IPS DF 19.7 (cell line): Measurements from ENCODE around the gene MYO1C.

Experiments used
- DNase-seq: peaks from one replicate; pipeline ENCODE4 v3.0.0-alpha.2; 2013; ENCODE audit warnings: low read depth, low spot score

MYO1C gene

GRCh38 chr17:1486802-1487695 lies 5.4 kb downstream of the MYO1C start:
- DNase-seq = no peak

- DNase-seq = no peak
These were observed 6.8 kb downstream of the MYO1C start for GRCh38 chr17:1485423-1486376.

DNA sequence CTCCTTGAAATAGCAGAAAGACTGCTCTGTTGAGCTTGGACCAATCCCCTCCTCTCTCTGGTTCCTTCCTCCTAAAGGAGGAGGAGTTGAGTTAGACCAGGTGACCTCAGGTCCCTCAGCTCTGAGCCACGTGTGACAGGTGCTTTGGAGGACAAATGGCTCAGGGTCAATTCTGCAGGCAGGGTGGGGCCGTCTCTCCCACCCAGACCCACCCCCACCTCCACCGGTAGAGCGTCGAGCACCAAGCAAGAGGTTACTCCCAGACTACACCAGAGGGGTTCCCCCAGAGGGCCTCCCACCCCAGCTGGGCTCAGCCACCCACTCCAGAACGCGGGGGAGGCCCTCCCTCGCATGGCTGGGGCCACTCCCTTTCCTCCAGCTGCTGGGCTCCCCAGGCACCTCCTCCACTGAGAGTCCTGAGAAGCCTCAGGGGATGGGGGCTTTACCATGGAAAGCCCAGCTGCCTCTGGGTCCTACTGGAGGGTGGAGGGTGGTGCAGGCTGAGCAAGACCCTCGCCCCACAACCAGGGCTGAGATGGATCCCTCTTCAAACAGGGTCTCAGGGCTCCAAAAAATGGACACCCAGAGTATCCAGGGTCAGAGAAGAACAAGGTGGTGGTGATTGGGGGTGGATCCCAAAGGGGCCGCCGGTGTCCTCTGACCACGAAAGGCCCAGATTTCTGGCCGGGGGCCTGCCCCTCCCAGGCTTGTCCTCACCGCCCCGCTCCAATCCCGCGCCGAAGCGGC lies 7.6 kb downstream of the MYO1C start:
- DNase-seq = no peak

DNA sequence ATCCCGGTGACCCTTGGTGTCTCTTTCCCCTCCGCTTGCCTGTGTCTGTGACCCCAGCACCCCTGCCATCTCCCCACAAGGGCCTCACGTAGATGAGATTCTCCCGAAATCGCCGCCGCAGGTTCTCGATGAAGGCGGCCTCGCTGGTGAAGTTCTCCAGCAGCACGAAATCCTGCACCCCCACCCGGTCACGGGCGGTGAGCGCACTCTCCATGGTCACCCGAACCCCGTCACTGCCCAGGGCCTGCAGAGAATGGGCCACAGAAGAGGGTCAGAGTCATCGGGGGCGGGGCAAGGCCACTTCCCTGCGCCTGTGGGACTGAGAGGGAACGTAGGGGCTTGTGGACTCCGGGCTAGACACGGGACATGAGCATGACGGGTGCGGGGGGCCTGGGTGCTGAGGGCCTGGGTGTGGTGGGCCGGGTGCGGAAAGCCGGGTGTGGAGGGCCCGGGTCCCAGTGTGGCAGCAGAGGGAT lies 8.4 kb downstream of the MYO1C start:
- no peak for DNase-seq

DNA sequence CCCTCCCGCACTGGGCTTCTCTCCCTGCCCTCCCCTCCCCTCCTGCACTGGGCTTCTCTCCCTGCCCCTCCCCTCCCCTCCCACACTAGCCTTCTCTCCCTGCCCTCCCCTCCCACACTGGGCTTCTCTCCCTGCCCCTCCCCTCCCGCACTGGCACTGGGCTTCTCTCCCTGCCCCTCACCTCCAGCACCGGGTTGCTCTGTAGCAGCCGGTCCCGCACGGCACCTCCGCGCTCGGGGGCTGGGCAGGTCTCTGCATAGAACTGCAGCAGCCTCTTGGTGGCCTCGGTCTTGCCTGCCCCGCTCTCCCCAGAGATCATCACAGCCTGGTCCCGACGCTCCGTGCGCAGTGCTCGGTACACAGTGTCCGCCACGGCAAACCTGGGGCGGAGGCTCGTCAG lies 9.8 kb downstream of the MYO1C start:
- no peak for DNase-seq

GRCh38 chr17:1481736-1482135 lies 10.8 kb downstream of the MYO1C start:
- DNase-seq = no peak

DNA sequence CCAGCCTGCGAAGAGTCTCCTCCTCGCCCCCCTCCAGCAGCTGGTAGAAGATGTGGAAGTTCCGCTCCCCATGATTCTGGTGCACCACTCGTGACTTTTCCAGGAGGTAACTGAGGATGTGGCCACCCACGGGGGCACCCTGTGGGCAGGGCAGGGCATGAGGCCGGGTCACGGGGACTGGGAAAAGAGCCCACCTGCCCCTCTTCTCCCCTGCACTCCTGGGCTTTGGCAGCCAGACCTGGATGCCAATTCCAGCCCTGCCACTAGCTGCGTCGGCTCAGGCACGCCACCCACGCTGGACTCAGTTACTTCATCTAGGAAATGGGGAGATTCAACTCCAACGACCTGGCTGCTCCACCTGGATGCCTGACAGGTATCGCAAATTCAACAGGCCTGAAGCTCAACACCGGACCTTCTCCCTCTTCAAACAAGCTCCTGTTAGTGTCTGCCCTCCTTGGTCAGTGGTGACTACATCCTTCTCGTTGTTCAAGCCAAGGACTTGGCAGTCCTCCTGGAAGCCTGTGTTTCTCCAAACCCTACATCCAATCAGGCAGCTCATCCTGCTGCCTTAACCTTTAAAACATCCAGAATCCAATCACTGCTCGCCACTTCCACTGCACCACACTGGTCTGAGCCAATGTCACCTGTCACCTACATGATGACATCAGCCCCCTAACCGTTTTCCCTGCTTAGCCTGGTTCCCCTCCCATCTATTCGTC lies 11.6 kb downstream of the MYO1C start:
- DNase-seq = no peak

GRCh38 chr17:1478418-1478817 lies 14.1 kb downstream of the MYO1C start:
- no peak for DNase-seq

- DNase-seq = no peak
These were observed 17.1 kb downstream of the MYO1C start for GRCh38 chr17:1475321-1475854.

- no peak for DNase-seq
These were observed 17.9 kb downstream of the MYO1C start for GRCh38 chr17:1474402-1475189.

DNA sequence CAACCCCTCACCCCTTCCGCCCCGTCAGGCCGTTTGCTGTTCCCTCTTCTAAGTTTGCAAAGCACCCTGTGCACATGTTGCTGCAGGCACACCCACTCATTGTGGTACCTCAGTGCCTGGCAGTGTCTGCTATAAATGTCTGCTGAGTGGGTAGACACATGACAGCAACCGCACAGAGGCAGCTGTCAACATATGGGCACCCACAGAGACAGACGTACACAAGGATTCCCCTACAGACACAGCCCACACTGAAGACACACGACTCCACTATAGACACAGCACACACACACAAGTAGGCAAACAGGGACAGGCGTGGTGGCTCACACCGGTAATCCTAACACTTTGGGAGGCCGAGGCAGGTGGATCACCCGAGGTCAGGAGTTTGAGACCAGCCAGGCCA lies 18.6 kb downstream of the MYO1C start:
- no peak for DNase-seq

DNA sequence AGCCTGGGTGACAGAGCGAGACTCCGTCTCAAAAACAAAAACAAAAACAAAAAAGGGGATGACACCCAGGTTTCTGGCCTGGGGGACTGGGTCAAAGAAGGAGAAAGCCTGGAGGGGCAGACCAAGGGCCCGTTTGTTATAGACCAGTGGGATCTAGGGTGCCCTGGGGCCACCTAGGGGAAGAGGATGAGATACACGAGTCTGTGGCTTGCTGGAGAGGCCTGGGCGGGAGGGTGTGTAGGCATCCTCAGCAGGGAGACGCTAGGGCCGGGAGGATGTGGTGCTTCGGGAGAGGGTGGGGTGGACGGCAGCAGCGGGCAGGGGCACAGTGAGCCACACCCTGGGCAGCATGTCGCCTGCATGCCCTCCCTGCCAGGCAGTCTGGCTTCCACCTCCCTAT lies 19.3 kb downstream of the MYO1C start:
- DNase-seq = no peak

DNA sequence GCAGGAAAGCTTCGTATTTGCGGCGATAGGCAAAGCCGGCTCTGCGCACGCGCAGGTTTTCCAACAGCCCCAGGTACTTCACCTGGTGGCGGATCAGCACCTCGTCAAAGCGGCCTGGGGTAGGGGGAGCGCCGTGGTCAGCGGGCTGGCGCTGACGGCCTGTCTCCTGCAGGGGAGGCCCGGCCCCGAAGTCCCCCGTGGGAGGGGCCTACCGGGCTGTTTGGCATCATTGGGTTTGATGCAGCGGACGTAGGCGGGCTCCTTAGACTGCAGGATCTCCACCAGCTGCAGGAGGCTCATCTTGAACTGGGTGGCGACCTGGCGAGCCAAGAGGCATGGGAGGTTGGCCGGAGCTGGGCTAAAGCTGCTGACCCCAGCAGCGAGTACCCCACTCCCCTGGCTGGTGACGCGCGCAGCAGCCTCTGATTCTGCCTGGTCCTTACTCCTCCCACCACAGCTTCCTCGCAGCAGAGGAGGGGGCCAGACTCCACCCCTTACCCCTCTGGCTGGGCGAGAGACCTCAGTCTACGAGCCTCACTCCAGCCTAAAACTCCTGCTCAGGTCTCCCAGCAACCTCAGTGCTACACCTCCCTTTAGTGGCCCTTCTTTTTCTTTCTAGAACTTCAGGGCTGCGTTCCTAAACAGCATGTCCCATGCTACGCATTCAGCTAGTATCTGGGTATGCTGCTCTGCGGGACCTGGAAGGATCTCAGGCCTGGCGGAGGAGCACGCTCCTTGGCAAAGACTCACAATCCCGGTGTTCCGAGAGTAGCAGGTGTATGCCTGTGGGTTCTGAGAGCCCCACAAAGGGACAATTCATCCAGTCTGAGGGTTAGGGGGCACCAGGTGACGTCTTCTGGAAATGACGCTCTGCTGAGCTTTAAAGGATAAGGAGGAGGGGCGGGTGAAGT lies 20.3 kb downstream of the MYO1C start:
- no peak for DNase-seq

DNA sequence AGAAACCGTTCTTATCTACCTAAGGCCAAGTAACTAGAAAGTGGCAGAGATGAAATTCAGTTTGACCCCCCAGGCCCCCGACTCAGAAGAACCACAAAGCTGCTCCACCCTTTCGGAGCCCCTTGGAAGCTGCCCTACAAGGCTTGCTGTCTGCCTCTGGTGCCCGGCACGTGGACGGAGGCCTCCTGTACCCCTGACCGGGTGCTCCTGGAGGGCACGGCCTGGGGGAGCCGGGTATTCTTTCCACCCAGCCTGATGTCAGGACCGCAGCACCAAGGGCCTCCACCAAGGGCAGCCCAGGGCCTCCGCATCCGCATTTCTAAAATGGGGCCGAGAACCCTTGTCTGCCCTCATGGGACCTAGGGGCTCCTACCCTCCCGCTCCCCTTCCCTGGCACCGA lies 21.0 kb downstream of the MYO1C start:
- DNase-seq = no peak

- no peak for DNase-seq
These were observed 21.6 kb downstream of the MYO1C start for GRCh38 chr17:1470755-1471462.

DNA sequence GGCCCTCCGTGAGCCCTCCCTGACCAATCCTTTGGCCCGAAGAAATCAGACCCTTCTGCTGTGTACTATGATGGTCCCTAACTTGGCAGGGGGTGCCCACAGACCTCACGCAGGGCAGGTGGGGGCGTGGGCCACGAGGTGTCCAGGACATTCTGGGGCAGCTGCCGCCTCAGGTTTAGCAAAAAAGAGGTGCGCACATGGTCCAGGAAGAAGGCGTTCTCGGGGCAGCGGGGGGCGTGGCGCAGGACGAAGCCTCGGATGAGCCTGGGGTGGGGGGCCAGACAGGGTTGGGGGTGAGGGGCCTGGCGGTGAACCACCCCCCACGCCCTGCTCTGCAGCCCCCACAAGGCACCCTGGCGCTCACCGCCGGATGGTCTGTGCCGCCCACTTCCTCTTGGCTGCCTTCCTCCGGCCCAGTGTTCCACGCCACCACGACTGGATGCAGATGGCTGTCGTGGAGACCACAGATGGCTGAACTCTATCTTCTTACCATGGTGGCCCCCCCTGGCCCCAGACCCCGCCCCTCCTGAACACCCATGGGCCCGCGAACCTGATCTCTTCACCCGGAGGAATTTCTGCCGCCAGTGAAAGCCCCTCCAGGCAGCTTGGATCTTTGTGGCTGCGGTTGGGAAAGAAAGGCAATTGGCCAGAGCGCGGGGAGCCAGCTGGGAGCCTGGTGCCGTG lies 22.3 kb downstream of the MYO1C start:
- no peak for DNase-seq

DNA sequence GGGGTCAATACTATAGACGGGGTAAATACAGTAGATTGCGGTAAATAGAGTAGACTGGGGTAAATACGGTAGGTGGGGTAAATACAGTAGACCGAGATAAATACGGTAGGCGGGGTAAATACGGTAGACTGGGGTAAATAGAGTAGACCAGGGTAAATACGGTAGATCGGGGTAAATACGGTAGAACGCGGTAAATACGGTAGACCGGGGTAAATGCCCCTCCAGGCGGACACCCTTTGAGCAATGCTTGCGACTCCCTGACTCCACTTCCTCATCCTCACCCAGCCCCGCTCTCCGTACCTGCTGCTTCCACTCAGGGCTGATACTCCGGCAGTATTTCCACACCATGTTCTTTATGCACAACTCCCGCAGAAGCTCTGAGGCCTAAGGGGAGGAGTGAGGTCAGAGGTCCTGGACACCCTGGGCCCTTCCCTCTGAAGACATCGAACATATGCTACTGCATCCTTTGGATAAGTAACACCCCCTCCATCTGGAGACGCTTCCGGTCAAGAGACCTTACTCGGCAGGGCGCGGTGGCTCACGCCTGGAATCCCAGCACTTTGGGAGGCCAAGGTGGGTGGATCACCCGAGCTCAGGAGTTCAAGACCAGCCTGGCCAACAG lies 23.1 kb downstream of the MYO1C start:
- peak; percentile 78 for DNase-seq
